SKM-1 treated with dmso at 0.1 percent for 144 hours (cell line): ENCODE measurements around the gene B4GALT7.

Experiments used
- DNase-seq: peaks from one replicate; lab custom pipeline; 2025; ENCODE audit not compliant: unreplicated experiment; lab: John Stamatoyannopoulos, UW

Gene B4GALT7

DNA sequence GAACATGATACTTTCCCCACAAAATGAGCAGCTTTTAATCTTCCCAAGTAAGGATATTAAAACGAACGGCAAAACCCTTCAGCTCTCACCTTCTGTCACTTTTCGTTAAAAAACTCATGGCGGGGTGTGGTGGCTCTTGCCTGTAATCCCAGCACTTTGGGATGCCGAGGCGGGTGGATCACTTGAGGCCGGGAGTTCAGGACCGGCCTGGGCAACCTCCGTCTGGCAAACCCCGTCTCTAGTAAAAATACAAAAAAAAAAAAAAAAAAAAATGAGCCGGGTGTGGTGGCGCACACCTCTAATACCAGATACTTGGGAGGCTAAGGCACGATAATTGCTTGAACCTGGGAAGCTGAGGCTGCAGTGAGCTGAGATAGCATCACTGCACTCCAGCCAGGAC, 7.0 kb upstream of the B4GALT7 start:
- DNase-seq = no peak

DNA sequence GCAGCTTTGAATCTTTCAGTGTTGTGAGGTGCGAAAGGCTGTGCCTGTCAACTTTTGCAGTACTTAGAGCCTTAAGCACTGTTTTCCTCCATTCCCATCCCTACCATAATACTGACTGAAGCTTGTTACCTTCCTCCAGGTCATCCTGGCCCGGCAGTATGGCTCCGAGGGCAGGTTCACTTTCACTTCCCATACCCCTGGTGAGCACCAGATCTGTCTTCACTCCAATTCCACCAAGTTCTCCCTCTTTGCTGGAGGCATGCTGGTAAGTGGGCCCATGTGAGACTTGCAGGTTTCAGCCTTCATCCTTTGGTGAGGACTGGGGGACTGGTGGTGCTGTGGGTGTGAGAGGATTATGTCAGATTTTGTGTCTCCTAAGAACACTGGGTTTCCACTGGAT, 6.4 kb upstream of the B4GALT7 start:
- no peak for DNase-seq

DNA sequence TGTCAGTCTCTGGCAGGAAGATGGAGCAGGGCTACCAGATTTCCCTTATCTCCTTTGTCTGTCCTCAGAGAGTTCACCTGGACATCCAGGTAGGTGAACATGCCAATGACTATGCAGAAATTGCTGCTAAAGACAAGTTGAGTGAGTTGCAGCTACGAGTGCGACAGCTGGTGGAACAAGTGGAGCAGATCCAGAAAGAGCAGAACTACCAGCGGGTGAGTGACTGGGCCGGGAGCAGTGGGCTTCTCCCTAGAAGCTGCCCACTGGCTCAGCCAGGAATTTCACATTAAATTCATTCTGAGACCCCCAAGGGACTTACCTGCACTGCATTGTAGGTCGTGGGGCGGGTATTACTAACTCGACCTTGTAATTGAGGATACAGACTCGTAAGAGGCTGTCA, 5.9 kb upstream of the B4GALT7 start:
- DNase-seq = no peak

DNA sequence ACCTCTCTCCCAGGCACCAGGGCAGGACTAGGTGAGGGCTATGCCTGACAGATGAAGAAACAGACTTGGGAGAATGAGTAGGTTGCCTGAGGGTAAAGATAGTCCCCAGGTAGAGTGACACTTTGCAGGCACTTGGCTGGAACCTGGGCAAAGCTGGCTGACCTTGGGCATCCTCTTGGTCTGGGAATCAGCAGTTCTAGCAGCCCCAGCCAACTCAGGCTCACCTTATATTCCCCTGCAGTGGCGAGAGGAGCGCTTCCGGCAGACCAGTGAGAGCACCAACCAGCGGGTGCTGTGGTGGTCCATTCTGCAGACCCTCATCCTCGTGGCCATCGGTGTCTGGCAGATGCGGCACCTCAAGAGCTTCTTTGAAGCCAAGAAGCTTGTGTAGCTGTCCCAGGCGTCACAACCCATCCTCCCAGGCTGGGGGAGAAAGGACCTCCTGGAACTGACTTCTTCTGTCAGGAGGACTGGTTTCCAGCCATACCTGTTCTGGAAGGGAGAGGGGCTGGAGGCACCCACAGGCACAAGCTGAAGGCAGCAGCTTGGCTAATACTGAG, 4.8 kb upstream of the B4GALT7 start:
- DNase-seq = no peak

DNA sequence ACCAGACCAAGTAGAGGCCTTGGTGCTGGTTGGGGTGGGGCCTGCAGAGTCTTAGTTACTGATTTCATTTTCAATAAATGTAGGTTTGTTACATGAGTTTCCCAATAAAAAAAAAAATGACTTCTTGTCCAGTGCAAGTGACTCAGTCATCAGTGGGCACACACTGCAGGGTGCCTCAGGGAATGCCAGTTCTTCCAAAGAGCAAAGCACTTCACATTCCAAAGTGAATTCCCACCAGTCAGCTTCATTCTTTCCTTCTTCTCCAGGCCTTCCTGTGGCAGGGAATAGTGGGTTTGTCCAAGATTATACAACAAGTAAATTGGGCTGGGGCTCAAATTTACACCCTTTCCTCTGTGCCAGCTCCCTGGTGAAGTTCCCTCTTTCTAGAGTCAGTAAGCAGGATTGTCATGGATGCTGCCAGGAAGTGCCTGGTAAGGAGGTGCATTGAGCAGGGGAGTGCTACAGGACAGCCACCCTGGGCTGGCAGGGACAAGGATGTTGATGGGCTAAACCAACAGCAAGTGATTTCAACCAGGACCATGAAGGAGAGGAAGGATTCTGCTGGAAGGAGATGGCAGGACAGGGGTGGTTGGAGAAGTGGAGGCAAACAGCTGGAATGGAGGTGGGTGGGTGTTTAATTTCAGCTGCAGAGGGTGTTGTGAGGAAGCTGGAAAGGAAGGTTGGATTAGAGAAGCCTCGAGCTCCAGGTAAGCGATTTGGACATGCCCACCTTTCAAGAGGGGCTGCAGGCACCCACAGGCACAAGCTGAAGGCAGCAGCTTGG, 3.7 kb upstream of the B4GALT7 start:
- DNase-seq = no peak

DNA sequence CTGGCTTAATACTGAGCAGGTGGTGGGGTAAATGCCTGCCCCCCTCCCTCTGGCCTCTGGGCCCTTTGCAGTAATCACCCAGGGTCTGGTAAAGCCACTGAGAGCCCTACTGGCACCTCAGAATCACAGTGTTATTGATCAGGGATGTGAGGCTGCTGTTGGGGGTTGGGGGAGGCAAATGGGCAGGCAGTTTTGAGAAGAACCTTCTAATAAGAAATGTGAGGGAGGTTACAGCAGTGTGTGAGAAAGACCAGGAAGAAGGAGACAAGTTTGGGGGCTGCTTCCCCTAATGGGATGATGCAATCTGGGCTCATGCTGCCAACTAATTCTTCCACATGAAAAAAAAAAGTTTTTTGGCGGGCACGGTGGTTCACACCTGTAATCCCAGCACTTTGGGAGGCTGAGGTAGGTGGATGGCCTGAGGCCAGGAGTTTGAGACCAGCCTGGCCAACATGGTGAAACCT, 3.1 kb upstream of the B4GALT7 start:
- no peak for DNase-seq

DNA sequence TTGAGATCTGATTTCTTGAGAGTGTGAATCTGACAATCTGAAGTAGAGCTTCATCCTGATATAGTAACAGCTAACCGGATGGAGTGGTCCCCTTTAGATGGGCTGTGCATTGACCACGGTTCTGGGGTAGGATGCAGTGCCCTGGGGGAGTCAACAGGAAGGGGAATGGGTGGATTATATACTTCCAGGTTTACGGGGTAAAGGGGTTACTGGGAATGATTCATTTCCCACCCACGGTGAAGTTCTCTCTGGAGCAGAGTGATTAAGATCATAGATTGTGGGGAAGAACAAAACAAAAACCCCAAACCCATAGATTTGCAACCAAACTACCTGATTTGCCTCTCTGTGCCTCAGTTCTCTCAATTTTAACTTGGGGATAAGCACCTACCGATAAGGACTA, 1.5 kb upstream of the B4GALT7 start:
- DNase-seq = no peak

DNA sequence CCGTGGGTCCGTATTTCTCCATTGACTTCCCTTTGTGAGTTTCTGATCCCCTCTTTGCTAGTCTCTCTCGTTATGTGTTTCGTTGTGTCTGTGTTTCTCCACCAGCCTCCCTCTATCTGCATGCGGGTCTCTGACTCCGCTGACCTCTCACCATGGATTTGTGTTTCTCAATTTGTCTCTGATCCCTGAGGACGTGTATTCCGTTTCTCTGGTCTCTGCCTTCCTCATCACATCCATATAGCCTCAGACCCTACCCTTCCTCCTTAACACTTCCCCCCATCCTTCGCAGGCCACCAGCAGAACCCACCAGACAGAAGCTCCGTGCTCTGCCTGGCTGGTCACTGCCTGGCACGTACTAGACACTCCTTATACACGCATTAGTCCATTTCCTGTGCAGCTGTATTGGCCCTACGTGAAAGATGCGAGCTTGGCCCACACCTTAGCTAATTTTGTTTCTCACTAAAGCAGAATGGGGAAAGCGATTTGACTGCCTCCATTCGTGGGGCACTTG, 631 bp downstream of the B4GALT7 start:
- DNase-seq = no peak

DNA sequence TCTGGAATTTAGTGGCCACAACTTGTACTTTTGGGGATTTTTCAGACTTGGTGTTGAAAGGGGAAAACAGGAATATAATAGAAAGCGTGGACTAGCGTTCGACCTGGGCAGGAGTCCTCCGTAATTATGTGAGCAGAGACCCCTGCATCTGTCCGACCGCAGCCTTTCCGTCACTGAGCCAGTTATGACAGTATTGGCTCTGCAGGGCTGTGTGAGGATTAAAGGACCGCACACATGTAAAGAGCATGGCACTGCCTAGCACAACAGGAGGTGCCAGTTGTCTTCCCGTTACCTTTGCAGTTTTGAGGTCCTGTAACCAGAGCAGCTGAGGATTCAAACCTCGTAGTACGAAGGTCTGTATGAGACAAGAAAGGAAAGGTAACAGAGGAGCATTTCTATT, 1.2 kb downstream of the B4GALT7 start:
- DNase-seq = no peak

DNA sequence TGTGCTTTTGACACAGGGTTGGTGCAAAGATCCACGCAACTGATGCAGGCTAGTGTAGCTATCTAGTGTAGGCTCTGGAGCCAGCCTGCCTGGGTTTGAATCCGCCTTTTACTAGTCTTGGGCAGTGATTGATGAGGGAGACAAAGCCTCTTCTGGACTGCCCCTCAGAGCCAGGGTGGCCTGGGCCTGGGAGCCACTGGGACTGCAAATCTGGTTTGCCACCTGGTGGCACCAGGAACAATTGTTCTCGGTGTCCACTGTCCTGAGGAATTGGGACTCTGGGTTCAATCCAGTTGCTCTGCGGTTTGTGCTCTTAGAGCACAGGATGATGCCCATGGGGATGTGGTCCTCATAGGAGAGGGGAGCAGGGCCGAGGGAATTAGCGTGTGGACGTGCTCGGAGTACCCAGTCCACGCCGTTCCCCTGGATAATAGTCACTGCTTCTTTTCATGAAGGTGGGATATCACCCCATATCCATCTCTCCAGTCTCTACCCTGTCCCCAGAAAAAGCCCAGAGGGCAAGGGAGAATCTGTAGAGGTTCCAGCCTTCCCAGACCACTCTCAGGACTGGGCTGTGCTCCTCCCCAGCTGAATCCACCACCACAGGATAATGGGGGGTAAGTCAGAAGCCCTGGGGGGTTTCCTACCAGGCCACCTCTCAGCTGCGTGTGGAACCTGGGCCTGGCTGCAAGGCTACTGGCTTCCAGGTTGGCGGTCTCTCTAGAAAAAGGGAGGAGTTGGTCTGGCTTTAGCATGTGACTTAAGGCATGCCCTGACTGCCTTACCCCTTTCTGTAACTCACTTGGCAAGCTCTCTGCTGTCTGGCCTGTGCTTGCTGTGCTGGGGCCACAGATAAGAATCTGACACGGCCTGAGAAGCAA, 1.9 kb downstream of the B4GALT7 start:
- no peak for DNase-seq

DNA sequence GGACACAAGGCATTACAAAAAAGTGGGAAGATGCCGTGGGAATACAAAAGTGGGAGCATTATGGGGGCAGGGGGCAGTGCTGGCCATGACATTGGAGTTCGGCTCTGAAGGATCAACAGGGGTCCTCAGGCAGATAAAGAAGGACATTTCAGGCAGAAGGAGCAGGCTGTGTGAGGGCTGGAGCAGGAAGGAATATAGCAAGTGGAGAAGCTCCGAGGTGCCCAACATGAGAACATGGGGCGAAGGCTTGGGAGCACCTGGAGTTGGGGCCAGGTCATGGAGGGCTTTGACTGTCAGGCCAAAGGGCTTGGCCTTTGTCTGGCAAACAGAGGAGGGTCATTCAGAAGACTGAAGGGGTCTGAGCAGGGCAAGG, 2.5 kb downstream of the B4GALT7 start:
- no peak for DNase-seq

DNA sequence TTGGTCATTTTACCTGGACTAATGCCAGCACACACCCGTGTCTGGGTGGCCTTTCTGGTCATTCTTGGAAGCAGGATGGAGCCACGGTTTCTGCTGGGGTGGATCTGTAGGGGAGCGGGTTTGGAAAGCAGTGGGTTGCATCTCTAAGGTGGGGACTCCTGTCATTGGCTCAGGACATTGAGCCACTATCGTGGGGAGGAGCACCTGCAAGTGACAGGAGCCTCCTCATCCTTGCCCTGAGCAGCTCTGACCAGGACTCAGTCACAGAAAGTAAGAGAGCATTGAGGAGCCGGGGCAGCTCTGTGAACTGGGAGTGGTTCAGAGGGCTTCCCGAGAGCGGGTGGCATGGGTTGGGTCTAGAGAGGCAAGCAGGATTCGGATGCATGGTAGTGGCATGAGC, 3.7 kb downstream of the B4GALT7 start:
- no peak for DNase-seq

DNA sequence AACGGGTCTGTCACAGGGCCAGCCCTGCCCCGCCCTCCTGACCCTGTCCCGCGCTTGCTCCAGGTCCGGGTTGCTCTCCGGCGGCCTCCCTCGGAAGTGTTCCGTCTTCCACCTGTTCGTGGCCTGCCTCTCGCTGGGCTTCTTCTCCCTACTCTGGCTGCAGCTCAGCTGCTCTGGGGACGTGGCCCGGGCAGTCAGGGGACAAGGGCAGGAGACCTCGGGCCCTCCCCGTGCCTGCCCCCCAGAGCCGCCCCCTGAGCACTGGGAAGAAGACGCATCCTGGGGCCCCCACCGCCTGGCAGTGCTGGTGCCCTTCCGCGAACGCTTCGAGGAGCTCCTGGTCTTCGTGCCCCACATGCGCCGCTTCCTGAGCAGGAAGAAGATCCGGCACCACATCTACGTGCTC, 4.2 kb downstream of the B4GALT7 start:
- no peak for DNase-seq

DNA sequence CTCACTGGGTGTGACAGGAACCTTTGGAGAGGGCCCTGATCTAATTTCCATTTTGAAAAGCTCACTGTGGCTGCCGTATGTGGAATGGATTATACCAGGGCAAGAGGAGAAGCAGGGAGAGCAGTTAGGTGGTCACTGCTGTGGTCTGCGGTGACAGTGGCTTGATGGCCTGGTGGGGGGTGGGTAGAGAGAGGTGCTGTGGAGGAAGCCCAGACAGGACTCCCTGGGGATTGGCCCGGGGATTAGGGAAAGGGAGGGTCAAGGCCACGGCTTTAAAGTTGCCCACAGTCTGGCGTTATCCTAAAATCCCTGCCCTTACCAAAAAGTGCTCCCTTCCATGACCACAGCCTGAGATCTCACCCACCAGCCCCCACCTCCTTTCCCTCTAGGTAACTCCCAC, 4.7 kb downstream of the B4GALT7 start:
- DNase-seq = no peak

DNA sequence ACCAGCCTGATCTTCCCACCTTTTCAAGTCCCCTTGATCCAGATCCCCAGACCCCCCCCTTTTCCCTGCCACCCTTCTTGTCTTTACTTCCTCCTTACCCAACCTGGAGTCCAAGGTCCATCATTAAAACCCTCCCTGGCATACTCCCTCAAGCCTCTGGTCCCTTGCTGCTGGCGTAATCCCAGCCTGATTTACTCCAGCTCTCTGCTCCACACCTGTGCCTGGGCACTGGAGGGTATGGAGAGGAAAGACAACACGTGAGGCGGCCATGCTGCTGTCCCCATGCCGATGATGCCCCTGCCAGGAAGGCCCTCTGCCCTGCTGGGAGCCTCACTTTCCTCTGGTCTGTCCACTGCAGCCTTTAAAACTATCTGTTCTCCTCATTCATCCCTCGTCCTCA, 5.1 kb downstream of the B4GALT7 start:
- DNase-seq = no peak

DNA sequence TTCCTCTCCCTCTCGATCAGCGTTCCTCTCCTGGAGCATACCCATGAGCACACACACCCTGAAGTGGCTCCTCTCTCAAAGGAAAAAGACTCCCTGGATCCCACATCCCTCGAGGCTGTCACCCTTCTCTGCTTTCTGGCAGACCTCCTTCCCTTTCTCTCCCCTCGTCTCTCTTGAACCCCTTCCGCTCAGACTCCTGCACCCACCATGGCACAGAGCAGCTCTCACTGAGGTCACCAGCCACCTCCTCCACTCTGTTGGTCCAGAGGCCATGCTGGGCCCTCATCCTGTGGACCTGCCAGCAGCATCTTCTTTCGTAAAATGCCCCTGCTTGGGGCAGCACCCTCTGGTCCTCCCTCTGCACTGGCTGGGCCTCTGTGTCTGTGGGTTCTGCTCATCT, 5.7 kb downstream of the B4GALT7 start:
- DNase-seq = no peak

DNA sequence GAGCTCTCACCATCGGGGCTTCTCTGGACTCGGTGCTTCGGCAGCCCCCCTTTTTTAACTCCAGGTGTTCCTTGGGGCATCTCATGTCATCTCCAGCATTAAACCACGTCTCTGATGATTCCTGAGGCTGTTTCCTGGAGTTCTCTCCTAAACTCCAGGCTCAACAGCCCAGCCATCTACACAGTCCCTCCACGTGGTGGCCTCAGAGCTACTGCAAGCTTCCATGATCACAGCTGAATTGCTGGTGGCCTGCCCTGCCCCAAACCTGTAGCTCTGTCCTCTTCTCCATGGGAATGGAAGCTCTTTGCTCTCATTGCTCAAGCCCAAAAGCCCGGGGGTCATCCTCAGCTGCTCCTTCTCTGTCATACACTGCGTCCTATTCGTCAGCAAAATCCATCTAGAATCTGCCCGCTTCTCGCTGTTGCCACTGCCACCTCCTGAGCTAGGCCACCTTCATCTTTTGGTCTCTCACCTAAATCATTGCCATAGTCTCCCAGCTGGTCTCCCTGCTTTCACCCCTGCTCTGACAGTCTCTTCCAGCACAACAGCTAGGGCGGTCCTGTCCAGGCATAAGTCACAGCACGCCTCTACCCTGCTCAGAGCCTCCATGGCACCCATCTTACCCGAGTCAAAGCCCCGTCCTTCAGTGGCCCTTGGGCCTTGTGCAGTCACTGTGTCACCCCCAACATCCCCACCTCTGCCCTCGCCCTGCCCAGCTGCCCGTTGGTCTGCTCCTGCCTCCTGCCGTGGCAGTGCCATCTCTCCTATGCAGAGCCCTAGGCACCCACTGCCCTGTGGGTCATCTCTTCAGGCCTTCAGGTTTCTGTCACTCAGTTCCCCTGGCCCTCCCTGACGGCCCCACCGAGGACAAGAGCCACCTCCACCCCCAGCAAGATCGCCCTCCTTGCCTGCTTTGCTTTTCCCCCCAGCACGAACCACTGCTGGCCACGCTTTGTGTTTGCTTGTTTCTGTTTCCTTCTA, 6.4 kb downstream of the B4GALT7 start:
- DNase-seq = no peak

DNA sequence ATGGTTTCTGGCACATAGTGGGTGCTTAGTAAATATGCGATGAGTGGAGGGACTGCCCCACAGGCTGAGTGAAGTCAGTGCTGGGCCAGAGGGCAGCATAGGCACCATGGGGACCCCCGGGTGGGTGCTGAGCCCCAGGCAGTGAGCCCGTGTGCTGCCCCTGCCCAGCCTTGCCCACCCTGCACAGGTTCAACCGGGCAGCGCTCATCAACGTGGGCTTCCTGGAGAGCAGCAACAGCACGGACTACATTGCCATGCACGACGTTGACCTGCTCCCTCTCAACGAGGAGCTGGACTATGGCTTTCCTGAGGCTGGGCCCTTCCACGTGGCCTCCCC, 7.2 kb downstream of the B4GALT7 start:
- no peak for DNase-seq

DNA sequence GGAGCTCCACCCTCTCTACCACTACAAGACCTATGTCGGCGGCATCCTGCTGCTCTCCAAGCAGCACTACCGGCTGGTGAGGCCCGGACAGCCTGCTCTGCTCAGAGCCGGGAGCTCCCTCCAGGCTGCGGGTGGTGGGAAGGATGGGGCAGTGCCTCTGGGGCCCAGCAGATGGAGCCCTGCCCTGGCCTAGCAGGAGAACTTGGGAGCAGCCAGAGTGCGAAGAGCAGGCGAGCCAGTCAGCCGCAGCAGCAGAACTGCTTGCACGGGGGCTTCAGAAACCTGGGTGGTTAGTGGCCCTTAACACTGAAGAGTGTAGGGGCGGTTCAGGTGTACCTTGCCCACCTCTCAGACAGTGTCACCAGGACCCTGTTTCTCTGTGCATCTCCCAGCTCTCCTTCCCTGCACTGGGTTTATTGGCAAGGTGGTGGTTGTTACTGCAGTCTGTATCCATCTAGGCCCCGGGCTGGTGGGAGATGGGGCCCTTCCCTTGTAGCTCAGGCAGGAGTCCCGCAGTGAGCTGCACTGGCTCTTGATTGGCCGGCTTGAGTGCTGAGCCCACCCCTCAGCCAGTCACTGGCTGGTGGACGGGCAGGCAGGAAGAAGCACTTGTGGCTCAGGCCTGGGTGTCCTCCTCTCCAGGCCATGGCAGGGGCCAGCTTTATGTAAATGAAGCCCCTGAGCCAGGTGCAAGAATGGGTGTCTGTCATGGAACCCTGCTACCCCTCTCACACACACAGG, 7.7 kb downstream of the B4GALT7 start:
- peak; percentile 42 for DNase-seq
